Endothelial cell of umbilical vein (primary cell): ENCODE results near the gene MAGEA9B. TPM values are rescaled to one million over a fixed set of nuclear protein-coding genes. Genes with fewer than 3 reads are reported as not detected.

ENCODE experiments used
- BruUV-seq: library from RNA; stranded (reverse); fragments of 400-500 nt; replicated peaks from 2 replicates; lab custom pipeline; 2021; lab: Mats Ljungman, UMichigan
- CTCF ChIA-PET: fragments of 300-600, 350-600 bp; sonication (Branson Sonifier 250); formaldehyde crosslinking; loops from one replicate; lab custom pipeline; 2021; ENCODE audit warnings: antibody characterized with exemption, inconsistent platforms; lab: Charles Lee
- POLR2A ChIA-PET: fragments of 300-600, 350-600 bp; sonication (Branson Sonifier 250); formaldehyde crosslinking; loops from one replicate; lab custom pipeline; 2021; ENCODE audit warnings: antibody characterized with exemption, inconsistent platforms; lab: Charles Lee
- DNase-seq: peaks from one replicate; pipeline ENCODE4 v3.0.0-alpha.2; 2011; ENCODE audit warnings: low read depth, low spot score
- FAIRE-seq: peaks from 2 replicates; lab custom pipeline; 2011; peaks lifted over from hg19 to GRCh38; lab: Jason Lieb, UNC
- H2AFZ ChIP-seq: 2 replicates; pipeline ENCODE4 v1.6.0; 2012; ENCODE audit warnings: low read depth, low read length, control low read depth, inconsistent platforms
- H3K27ac ChIP-seq: 2 replicates; pipeline ENCODE4 v1.5.1; 2011; ENCODE audit warnings: low read depth, mild to moderate bottlenecking, control low read depth, low read length, moderate library complexity; ENCODE audit not compliant: insufficient read depth
- H3K27me3 ChIP-seq, 2 experiments: 2 replicates each; pipeline versions ENCODE4 v1.6.0 to v1.6.1; 2011; ENCODE audit warnings: low read length in 2 of 2, mixed read lengths in 1 of 2; ENCODE audit not compliant: control insufficient read depth in 2 of 2, insufficient read depth in 2 of 2
- H3K36me3 ChIP-seq, 2 experiments: 2 replicates in 1 of 2; 3 replicates in 1 of 2; pipeline ENCODE4 v1.5.1; 2011; ENCODE audit warnings: low read length in 2 of 2, mild to moderate bottlenecking in 1 of 2, moderate library complexity in 1 of 2; ENCODE audit not compliant: control insufficient read depth in 2 of 2, insufficient read depth in 2 of 2; ENCODE audit errors: extremely low read depth in 1 of 2
- H3K4me1 ChIP-seq: 3 replicates; pipeline ENCODE4 v1.5.1; 2011; ENCODE audit warnings: mild to moderate bottlenecking, low read length; ENCODE audit not compliant: control insufficient read depth, insufficient read depth; ENCODE audit errors: extremely low read depth
- H3K4me2 ChIP-seq: 2 replicates; pipeline ENCODE4 v1.6.1; 2011; ENCODE audit warnings: low read length, control low read depth, mixed read lengths; ENCODE audit not compliant: insufficient read depth
- H3K4me3 ChIP-seq, 3 experiments: fragments of 200-600 bp in 1 of 3; sonication (generic), shearing (Covaris generic) in 1 of 3; replicated peaks in 1 of 3; 2 replicates each; pipeline ENCODE4 v1.5.1; 2011 to 2016; ENCODE audit warnings: control low read depth in 3 of 3, low read length in 3 of 3, mild to moderate bottlenecking in 2 of 3, inconsistent platforms in 1 of 3, low read depth in 1 of 3, moderate library complexity in 1 of 3; ENCODE audit not compliant: insufficient read depth in 1 of 3
- H3K79me2 ChIP-seq: 2 replicates; pipeline ENCODE4 v1.6.0; 2012; ENCODE audit warnings: low read length, inconsistent platforms; ENCODE audit not compliant: control insufficient read depth, insufficient read depth
- H3K9ac ChIP-seq: replicated peaks from 2 replicates; pipeline ENCODE3; 2011; ENCODE audit warnings: low read length, control low read depth; ENCODE audit not compliant: insufficient read depth; ENCODE audit errors: extremely low read depth
- H3K9me1 ChIP-seq: replicated peaks from 3 replicates; pipeline ENCODE4 v1.6.0; 2011; ENCODE audit warnings: mild to moderate bottlenecking, low read length; ENCODE audit not compliant: control insufficient read depth, insufficient read depth; ENCODE audit errors: extremely low read depth
- H3K9me3 ChIP-seq: replicated peaks from 2 replicates; pipeline ENCODE4 v1.5.1; 2012; ENCODE audit warnings: low read length, inconsistent platforms; ENCODE audit not compliant: control insufficient read depth, insufficient read depth
- H4K20me1 ChIP-seq: replicated peaks from 2 replicates; pipeline ENCODE3; 2011; ENCODE audit warnings: mild to moderate bottlenecking, low read length; ENCODE audit not compliant: control insufficient read depth, insufficient read depth; ENCODE audit errors: extremely low read depth
- CTCF ChIP-seq, 2 donors: IDR thresholded peaks; 1 replicate in 1 of 2; 2 replicates in 1 of 2; pipeline ENCODE4 v1.5.1; 2011; ENCODE audit warnings: low read length in 2 of 2, mild to moderate bottlenecking in 2 of 2, moderate library complexity in 2 of 2, control low read depth in 1 of 2, inconsistent platforms in 1 of 2, low read depth in 1 of 2; ENCODE audit not compliant: insufficient read depth in 1 of 2; ENCODE audit errors: extremely low read depth in 1 of 2
- EZH2 ChIP-seq: IDR thresholded peaks from 2 replicates; pipeline ENCODE4 v1.6.1; 2012; ENCODE audit warnings: borderline replicate concordance, low read depth, mild to moderate bottlenecking, moderate library complexity, low read length, inconsistent platforms; ENCODE audit not compliant: severe bottlenecking
- FOS ChIP-seq: IDR thresholded peaks from 2 replicates; pipeline ENCODE4 v1.6.1; 2011; ENCODE audit warnings: mild to moderate bottlenecking, low read length, moderate library complexity, borderline replicate concordance; ENCODE audit not compliant: insufficient read depth
- GATA2 ChIP-seq: IDR thresholded peaks from 2 replicates; pipeline ENCODE4 v1.7.0; 2011; ENCODE audit warnings: low read depth, mild to moderate bottlenecking, moderate library complexity, mixed read lengths, low read length; ENCODE audit not compliant: insufficient read length, insufficient read depth
- JUN ChIP-seq: IDR thresholded peaks from 2 replicates; pipeline ENCODE4 v1.6.1; 2011; ENCODE audit warnings: borderline replicate concordance, low read depth; ENCODE audit not compliant: insufficient read length, insufficient read depth
- MAX ChIP-seq: IDR thresholded peaks from 2 replicates; pipeline ENCODE4 v1.6.1; 2011; ENCODE audit not compliant: insufficient read depth, insufficient read length
- MYC ChIP-seq: IDR thresholded peaks from one replicate; pipeline ENCODE4 v1.6.1; 2011; ENCODE audit warnings: mild to moderate bottlenecking, low read depth, low read length
- POLR2A ChIP-seq: IDR thresholded peaks from 2 replicates; pipeline ENCODE4 v1.6.1; 2012; ENCODE audit warnings: low read depth, mild to moderate bottlenecking, control low read depth, low read length
- POLR2AphosphoS5 ChIP-seq: IDR thresholded peaks from 2 replicates; pipeline ENCODE4 v1.6.1; 2012; ENCODE audit warnings: low read depth, mild to moderate bottlenecking, control low read depth, low read length, moderate library complexity; ENCODE audit not compliant: insufficient read depth
- dilution Hi-C: fragments of 300-500 bp; cut with MboI; formaldehyde crosslinking; loops from one replicate; pipeline ENCODE4 v1.15.0; 2019; ENCODE audit warnings: low sequenced_read_pairs; ENCODE audit not compliant: extremely low pct_ligation_motif_present
- intact Hi-C: fragments of 100-400 bp; cut with micrococcal nuclease; formaldehyde crosslinking; loops from one replicate; pipeline ENCODE4 v1.10.0; 2022
- polyA plus RNA-seq, 4 experiments: library from polyadenylated mRNA; depleted of rRNA in 3 of 4; stranded (reverse) in 3 of 4; unstranded in 1 of 4; fragments of >200 nt; gene quantifications; 2 replicates each; pipeline versions ENCODE4 v1.2.1 to v1.2.3, GENCODE V29; 2011 to 2012; ENCODE audit warnings: missing spikeins in 1 of 4
- total RNA-seq: library from RNA; stranded (reverse); gene quantifications from 2 replicates; pipeline ENCODE4 v1.2.3, GENCODE V29; 2021

Gene MAGEA9B
- total and polyA plus RNA-seq, 2 donors (not counting 3 experiments of a cell fraction or from before 2014, with no cell fraction given) = not detected

GRCh38 chrX:149571770-149572169 lies 15.5 kb downstream of the MAGEA9B start:
- no peaks in the 10 kb centered on the region for H3K9me1 ChIP-seq
- H3K36me3 ChIP-seq = no peaks in the 10 kb centered on the region
- H3K4me2 ChIP-seq = no peak overlapping the region
- no peaks in the 10 kb centered on the region for H3K79me2 ChIP-seq
- H4K20me1 ChIP-seq = no peaks in the 10 kb centered on the region
- intact Hi-C loops = no loop called here
- ChIA-PET POLR2A (no interaction called here), CTCF (no interaction called here)
- no peaks in the 10 kb centered on the region for H3K4me1 ChIP-seq
- H3K4me3 ChIP-seq = no peak overlapping the region
- DNase-seq (no peak), FAIRE-seq (no peak)
- dilution Hi-C loops = no loop called here
- no peak overlapping the region for H3K27ac ChIP-seq
- H2AFZ ChIP-seq = no peak overlapping the region
- BruUV-seq = no TSS peak
- no peak overlapping the region for H3K9ac ChIP-seq
- no peaks in the 10 kb centered on the region for H3K27me3 ChIP-seq
- TF ChIP-seq JUN (no peak), GATA2 (no peak), FOS (no peak), CTCF (IDR thresholded peaks at IDR 0.05; ENCODE audit: extremely low read depth in 1 of 2, insufficient read depth in 1 of 2, low read depth in 1 of 2, low read length in 2 of 2) (no peak), POLR2AphosphoS5 (no peak), MYC (no peak), POLR2A (no peak), MAX (no peak), EZH2 (no peak)
- no peaks in the 10 kb centered on the region for H3K9me3 ChIP-seq
